HG02623 (cell line): ENCODE data around the gene HIVEP2.

Source experiments
- ATAC-seq: cut with Tn5 transposase; IDR thresholded peaks from one replicate; pipeline ENCODE4 v1.9.1; 2021; ENCODE audit warnings: moderate library complexity; ENCODE audit not compliant: unreplicated experiment

Gene HIVEP2

GRCh38 chr6:142751452-142751851 lies 193.5 kb downstream of the HIVEP2 start:
- no peak for ATAC-seq

GRCh38 chr6:142750998-142751397 lies 194.0 kb downstream of the HIVEP2 start:
- no peak for ATAC-seq

DNA sequence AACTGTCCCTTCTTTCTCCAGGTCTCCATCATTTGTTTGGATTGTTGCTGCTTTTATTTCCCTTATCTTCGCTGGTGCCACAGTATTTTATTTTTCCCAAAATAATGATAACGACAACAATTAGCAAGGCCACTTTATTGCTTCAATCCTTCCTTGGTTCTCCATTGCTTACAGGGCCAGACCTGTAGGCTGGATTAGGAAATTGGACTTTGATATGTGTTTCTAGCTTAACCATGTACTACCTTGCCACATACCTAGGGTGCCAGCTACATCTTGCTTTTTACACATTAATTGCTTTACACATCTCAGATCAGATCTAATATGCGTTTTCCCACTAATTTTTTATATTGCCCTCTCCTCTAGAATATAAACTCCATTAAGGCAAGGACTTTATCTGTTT lies 195.4 kb downstream of the HIVEP2 start:
- no peak for ATAC-seq

- no peak for ATAC-seq
Observed at GRCh38 chr6:142746524-142746923, 198.5 kb downstream of the HIVEP2 start.

- ATAC-seq: no peak
Observed at GRCh38 chr6:142744836-142745235, 200.1 kb downstream of the HIVEP2 start.

- ATAC-seq: no peak
Observed at GRCh38 chr6:142740449-142740848, 204.5 kb downstream of the HIVEP2 start.

GRCh38 chr6:142738731-142739130 lies 206.2 kb downstream of the HIVEP2 start:
- ATAC-seq: no peak

GRCh38 chr6:142738035-142738396 lies 207.0 kb downstream of the HIVEP2 start:
- no peak for ATAC-seq

GRCh38 chr6:142737368-142738034 lies 207.5 kb downstream of the HIVEP2 start:
- no peak for ATAC-seq

- no peak for ATAC-seq
Observed at GRCh38 chr6:142735204-142735603, 209.8 kb downstream of the HIVEP2 start.

DNA sequence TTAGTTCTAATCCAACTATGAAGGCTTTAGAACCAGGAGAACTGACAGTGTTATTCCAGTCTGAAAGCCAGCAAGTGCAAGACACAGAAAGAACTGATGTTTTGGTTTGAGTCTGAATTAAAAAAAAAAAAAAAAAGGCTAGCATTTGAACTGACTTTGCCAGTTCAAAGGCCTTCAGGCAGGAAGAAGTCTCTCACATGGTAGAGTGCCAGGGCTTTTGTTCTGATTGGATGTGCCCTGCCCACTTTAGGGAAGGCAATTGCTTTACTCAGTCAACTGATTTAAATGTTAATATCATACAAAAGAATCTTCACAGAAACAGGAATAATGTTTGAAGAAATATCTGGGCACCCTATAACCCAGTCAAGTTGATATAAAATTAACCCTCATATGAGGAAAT lies 212.2 kb downstream of the HIVEP2 start:
- no peak for ATAC-seq

GRCh38 chr6:142731611-142732010 lies 213.4 kb downstream of the HIVEP2 start:
- no peak for ATAC-seq

DNA sequence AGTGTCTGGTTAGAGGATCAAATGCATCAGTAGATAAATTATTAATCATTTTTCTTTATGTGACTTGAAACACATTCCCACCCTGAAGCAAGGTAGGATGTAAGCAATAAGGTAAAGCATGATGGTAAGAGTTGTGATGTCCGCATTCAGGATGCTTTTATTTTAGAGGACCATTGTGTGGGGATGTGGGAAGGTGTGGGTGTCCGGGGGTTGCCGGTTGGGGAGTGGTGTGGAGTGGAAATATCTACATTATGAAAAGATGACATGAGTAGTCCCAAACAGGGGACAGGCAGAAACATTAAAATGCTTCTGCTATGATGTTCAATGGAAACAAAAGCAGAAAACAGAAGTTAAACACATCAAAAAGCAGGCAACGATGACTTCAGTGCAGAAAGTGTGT lies 215.4 kb downstream of the HIVEP2 start:
- ATAC-seq: no peak

DNA sequence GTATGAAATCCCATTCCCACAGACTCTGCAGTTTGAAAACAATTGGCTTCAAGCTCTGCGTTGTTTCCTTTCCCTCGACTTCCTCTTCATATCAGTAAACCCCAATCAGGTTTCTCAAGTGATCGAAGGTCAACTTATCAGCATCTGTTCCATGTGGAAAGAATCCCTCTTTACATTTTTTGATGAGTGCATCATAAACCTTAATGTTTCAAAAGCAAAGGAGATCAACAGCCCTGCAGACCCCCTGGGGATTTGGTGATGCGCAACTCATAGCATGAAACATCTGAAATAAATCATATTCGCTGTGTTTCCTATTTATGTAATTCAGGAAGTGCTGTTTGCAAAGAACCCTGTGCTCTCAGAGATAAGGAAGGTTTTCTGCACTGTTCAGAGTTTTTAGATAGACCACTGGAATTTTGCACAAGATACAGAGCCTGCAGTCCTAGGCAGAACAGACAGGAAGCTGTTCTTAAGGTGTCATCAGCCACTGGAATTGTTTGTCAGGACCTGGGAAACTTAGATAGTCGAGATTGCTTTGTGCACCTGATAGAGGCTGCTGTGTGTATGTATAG lies 216.0 kb downstream of the HIVEP2 start:
- ATAC-seq: no peak

DNA sequence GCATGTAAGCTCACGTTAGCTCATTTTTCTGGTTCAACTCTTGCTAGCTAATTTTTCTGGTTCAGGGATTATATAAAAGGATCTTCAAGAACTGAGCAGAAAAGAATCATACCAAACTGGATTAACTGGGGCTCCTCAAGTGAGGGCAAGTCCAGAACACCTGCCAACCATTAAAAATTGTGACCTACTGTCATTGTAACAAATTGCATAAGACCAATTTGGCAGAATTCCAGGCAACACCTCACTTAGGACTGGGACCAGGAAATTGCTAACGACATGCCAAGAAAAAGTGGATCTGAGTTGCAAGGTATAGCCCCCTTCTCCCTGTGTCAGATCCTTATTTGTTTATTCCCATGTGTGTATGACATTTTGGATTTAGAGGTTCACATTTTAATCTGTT lies 216.6 kb downstream of the HIVEP2 start:
- ATAC-seq: no peak

DNA sequence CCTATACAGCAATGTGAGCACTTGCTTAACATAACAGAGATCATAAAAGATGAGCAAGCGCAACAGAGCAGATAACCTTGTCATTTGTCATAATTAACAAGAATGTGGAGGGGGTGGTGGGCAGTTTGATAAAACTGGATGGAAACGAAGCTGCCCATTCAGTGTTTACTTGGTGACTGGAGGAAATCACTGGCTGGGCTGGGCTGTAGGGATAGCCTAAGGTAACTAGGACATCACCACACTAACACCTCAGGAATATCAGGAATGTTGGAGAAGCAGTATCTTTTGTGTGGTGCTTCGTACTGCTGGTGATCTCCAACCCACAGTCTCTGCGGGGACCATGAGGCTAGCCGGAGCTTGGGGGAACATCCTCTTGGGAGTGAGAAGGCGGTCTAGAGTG lies 218.4 kb downstream of the HIVEP2 start:
- no peak for ATAC-seq

DNA sequence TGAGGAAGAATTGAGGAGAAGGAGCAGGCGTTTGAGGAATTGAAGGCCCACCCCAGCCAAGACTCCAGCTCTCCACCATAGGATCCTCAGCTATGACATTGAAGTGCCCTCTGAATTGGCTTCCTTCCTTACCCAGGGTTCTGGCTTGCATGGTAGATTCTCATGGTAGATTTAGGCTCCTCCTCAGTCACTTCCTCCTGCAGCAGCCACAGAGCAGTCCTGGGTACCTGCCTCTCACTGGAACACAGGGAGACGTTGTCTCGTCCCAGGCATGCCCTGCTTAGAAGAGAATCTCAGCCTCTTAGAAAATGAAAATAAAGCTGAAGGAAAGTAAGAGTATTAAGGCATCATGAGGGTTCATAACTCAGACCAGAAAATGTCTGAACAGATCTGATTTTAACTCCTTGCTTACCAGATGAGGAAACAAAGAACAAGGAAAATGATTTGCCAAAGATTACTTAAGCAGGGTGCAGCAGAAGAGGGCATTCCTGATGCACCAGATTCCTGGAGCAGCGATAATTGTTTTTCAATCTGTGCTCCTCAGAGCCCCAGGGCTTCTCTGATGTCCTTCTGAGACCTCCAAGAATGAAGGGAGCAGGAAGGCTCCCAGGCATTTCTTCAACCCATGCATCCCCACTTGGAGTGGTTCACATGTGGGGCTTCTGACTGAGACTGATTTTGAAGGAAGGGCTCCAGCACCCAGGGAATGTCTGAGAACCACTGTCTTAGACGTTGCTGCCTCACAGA lies 219.8 kb downstream of the HIVEP2 start:
- no peak for ATAC-seq

- no peak for ATAC-seq
Observed at GRCh38 chr6:142722841-142723240, 222.1 kb downstream of the HIVEP2 start.

DNA sequence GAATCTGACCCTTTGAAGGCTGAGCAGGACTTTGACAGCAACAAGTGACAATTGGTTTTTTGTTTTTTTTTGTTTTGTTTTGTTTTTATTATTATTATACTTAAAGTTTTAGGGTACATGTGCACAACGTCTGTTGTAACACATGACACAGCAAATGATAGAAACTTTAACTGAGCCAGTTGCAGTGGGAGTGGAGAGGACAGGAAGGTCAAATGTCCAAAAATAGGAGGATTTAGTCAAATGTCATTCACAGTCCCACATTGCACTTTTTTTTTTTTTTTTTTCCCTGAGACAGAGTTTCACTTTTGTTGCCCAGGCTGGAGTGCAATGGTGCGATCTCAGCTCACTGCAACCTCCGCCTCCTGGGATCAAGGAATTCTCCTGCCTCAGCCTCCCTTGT lies 223.0 kb downstream of the HIVEP2 start:
- ATAC-seq: no peak

DNA sequence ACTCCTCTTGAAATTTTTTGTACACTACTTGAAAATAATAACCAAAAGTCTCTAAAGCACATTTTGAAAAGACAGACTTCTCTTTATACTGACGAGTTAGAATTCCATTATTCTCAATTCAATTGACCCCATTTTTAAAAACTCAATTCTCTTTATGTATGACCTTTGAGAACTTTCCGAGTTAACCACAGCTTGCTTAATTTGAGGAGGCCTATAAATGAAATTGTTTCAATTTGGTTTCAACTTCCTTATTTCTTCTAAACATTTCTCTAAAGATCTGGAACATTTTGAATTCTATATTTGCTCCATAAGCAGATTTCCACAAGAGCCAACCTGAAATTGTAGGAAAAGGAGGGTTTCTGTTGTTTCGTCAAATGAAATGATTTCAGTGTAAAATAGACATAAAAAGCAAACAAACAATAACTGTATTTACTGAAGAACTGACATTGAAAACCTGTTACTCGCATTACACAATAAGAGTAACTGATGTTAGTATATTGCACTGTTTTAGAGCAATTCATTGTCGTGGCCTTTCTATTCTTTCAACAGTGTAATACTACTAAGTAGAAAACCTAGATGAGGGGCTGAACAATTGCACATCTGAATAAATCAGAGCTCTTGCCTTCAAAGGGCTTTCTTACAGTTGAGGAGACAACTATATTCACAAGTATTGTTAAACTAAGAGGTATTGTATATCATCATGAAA lies 223.6 kb downstream of the HIVEP2 start:
- no peak for ATAC-seq

DNA sequence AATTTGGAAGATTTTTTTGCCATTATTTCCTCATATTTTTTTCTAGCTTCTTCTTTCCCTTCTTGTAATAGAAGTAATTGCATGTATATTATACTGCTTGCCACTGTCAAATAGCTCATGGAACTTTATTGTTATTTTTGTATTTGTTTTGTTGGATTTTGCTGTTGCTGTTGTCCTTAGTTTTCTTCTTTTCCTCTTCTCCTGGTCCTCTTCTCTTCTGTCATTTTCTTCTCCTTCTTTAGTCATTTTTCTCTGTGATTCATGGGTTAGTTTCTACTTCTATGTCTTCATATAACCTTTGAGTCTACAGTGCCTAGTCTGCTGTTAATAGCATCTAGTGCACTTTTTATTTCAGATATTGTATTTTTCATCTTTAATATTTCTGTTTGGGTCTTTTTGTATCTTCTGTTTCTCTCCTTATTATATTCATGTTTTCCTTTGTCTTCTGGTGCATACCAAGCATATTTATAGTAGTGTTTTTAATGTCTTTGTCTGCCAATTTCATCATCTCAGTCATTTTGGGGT lies 226.2 kb downstream of the HIVEP2 start:
- no peak for ATAC-seq

DNA sequence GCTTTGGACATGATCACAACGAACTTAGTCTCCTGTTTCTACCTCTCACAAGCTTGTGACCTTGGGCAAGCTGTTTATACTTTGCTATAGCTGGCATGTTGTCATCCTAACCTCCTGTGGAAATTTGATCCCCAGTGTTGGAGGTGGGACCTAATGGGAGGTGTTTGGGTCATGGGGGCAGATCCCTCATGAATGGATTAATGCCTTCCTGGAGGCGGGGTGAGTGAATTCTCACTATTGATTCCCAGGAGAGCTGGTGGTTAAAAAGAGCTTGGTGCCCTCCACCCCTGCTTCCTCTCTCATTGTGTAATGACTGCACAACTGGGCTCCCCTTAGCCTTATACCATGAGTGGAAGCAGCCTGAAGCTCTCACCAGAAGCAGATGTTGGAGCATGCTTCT lies 228.9 kb downstream of the HIVEP2 start:
- ATAC-seq: no peak
